IMR-90 (cell line): Measurements from ENCODE around the gene RUNDC3A. TPM values are rescaled to one million over a fixed set of nuclear protein-coding genes. Genes with fewer than 3 reads are reported as not detected.

Experiments used
- ATAC-seq: fragments of 200-7000 bp; cut with Tn5 transposase; 2 replicates; pipeline ENCODE4 v1.9.1; 2020; ENCODE audit warnings: low read depth, mild to moderate bottlenecking, moderate library complexity
- BruUV-seq: library from RNA; stranded (reverse); fragments of 400-500 nt; replicated peaks from 2 replicates; lab custom pipeline; 2021; lab: Mats Ljungman, UMichigan
- CTCF ChIA-PET: fragments of 300-600 bp; formaldehyde crosslinking; extraction: SDS; loops from one replicate; lab custom pipeline; 2021; ENCODE audit warnings: antibody characterized with exemption; lab: Yijun Ruan, JAX
- POLR2A ChIA-PET: fragments of 300-600 bp; sonication (Branson Sonifier 250); formaldehyde crosslinking; loops from one replicate; lab custom pipeline; 2022; ENCODE audit warnings: antibody characterized with exemption; ENCODE audit not compliant: unreplicated experiment; lab: Charles Lee
- DNase-seq: peaks from one replicate; pipeline ENCODE4 v3.0.0; 2013
- H2AFZ ChIP-seq: replicated peaks from 2 replicates; pipeline ENCODE3; 2013; ENCODE audit warnings: low read length, mild to moderate bottlenecking; ENCODE audit not compliant: poor library complexity
- H2AK5ac ChIP-seq: 2 replicates; pipeline ENCODE4 v1.6.1; 2013; ENCODE audit warnings: low read depth, low read length, inconsistent platforms
- H2AK9ac ChIP-seq: replicated peaks from 2 replicates; pipeline ENCODE3; 2013; ENCODE audit warnings: mild to moderate bottlenecking, low read depth, low read length, moderate library complexity; ENCODE audit not compliant: poor library complexity
- H2BK120ac ChIP-seq: 2 replicates; pipeline ENCODE4 v1.6.1; 2013; ENCODE audit warnings: low read depth, low read length, inconsistent platforms
- H2BK15ac ChIP-seq: 3 replicates; pipeline ENCODE4 v1.6.1; 2013; ENCODE audit warnings: low read depth, low read length, inconsistent platforms
- H2BK20ac ChIP-seq: 2 replicates; pipeline ENCODE4 v1.6.1; 2013; ENCODE audit warnings: low read depth, mild to moderate bottlenecking, inconsistent platforms, low read length, moderate library complexity
- H2BK5ac ChIP-seq: 2 replicates; pipeline ENCODE4 v1.6.1; 2013; ENCODE audit warnings: mild to moderate bottlenecking, low read depth, low read length, inconsistent platforms; ENCODE audit not compliant: poor library complexity, severe bottlenecking
- H3K14ac ChIP-seq: replicated peaks from 2 replicates; pipeline ENCODE4 v1.6.1; 2013; ENCODE audit warnings: low read depth, low read length, inconsistent platforms
- H3K18ac ChIP-seq: 2 replicates; pipeline ENCODE4 v1.6.1; 2013; ENCODE audit warnings: low read depth, low read length, control low read depth
- H3K23ac ChIP-seq: 2 replicates; pipeline ENCODE4 v1.6.1; 2013; ENCODE audit warnings: low read depth, low read length, inconsistent platforms
- H3K27ac ChIP-seq: 2 replicates; pipeline ENCODE4 v1.5.1; 2013; ENCODE audit warnings: mild to moderate bottlenecking, control low read depth, low read length; ENCODE audit not compliant: insufficient read depth
- H3K27me3 ChIP-seq: 2 replicates; pipeline ENCODE4 v1.6.1; 2013; ENCODE audit warnings: low read length; ENCODE audit not compliant: control insufficient read depth, insufficient read depth
- H3K36me3 ChIP-seq: 2 replicates; pipeline ENCODE4 v1.6.1; 2013; ENCODE audit warnings: low read length, mixed read lengths; ENCODE audit not compliant: control insufficient read depth, insufficient read depth
- H3K4ac ChIP-seq: 2 replicates; pipeline ENCODE4 v1.6.1; 2013; ENCODE audit warnings: low read depth, low read length, inconsistent platforms
- H3K4me1 ChIP-seq: 2 replicates; pipeline ENCODE4 v1.6.1; 2013; ENCODE audit warnings: low read length, mixed read lengths; ENCODE audit not compliant: control insufficient read depth, insufficient read depth
- H3K4me2 ChIP-seq: 2 replicates; pipeline ENCODE4 v1.6.1; 2013; ENCODE audit warnings: low read depth, mild to moderate bottlenecking, control low read depth, low read length, moderate library complexity
- H3K4me3 ChIP-seq: 2 replicates; pipeline ENCODE4 v1.5.1; 2013; ENCODE audit warnings: low read depth, mild to moderate bottlenecking, control low read depth, low read length, moderate library complexity; ENCODE audit not compliant: insufficient read depth
- H3K56ac ChIP-seq: 2 replicates; pipeline ENCODE4 v1.6.1; 2013; ENCODE audit warnings: low read length, inconsistent platforms; ENCODE audit not compliant: insufficient read depth; ENCODE audit errors: extremely low read depth
- H3K79me1 ChIP-seq, 2 experiments: 2 replicates each; pipeline ENCODE4 v1.6.1; 2013; ENCODE audit warnings: low read length in 2 of 2, inconsistent platforms in 1 of 2, low read depth in 1 of 2
- H3K9ac ChIP-seq: 2 replicates; pipeline ENCODE4 v1.6.1; 2013; ENCODE audit warnings: low read depth, low read length, control low read depth
- H3K9me1 ChIP-seq: 2 replicates; pipeline ENCODE4 v1.6.1; 2013; ENCODE audit warnings: low read length, inconsistent platforms; ENCODE audit not compliant: insufficient read depth
- H3K9me3 ChIP-seq: 2 replicates; pipeline ENCODE4 v1.6.1; 2013; ENCODE audit warnings: low read length; ENCODE audit not compliant: control insufficient read depth, insufficient read depth
- H4K20me1 ChIP-seq: 2 replicates; pipeline ENCODE4 v1.6.1; 2013; ENCODE audit warnings: low read length, inconsistent platforms; ENCODE audit not compliant: insufficient read depth
- H4K5ac ChIP-seq: 2 replicates; pipeline ENCODE4 v1.6.1; 2013; ENCODE audit warnings: mild to moderate bottlenecking, low read depth, low read length, control low read depth
- H4K8ac ChIP-seq, 2 experiments: 2 replicates each; pipeline ENCODE4 v1.6.1; 2013; ENCODE audit warnings: low read depth in 2 of 2, low read length in 2 of 2, control low read depth in 1 of 2, inconsistent platforms in 1 of 2
- H4K91ac ChIP-seq: 2 replicates; pipeline ENCODE4 v1.6.1; 2013; ENCODE audit warnings: low read depth, low read length, inconsistent platforms; ENCODE audit not compliant: insufficient read depth
- CEBPB ChIP-seq: IDR thresholded peaks from 2 replicates; pipeline ENCODE4 v1.6.1; 2012; ENCODE audit warnings: low read depth, low read length, improper control_type of control experiment
- FOS ChIP-seq: fragments of 150-350 bp; IDR thresholded peaks from 2 replicates; pipeline ENCODE4 v1.6.1; 2016; ENCODE audit warnings: low read depth, low read length
- MAFK ChIP-seq: IDR thresholded peaks from 2 replicates; pipeline ENCODE4 v1.6.1; 2012; ENCODE audit warnings: low read depth, low read length, improper control_type of control experiment
- MXI1 ChIP-seq: IDR thresholded peaks from 2 replicates; pipeline ENCODE4 v1.6.1; 2012; ENCODE audit warnings: low read depth, mild to moderate bottlenecking, low read length, moderate library complexity, borderline replicate concordance
- NFE2L2 ChIP-seq: fragments of 150-350 bp; IDR thresholded peaks from 2 replicates; pipeline ENCODE4 v1.6.1; 2016; ENCODE audit warnings: low read depth, mild to moderate bottlenecking, low read length
- POLR2A ChIP-seq: IDR thresholded peaks from 2 replicates; pipeline ENCODE4 v1.6.1; 2012; ENCODE audit warnings: mild to moderate bottlenecking, low read depth, low read length
- WGBS, 2 experiments: methylation state at CpG; one replicate each; pipeline versions ENCODE4 v1.1.5 to v1.1.7; 2013; ENCODE audit warnings: missing lambda C conversion rate in 2 of 2; ENCODE audit not compliant: insufficient read length in 1 of 2; ENCODE audit errors: extremely low coverage in 2 of 2; 5-methylcytosine and 5-hydroxymethylcytosine counted together
- dilution Hi-C: fragments of 300-500 bp; cut with HindIII; formaldehyde crosslinking; loops from one replicate; pipeline ENCODE4 v1.14.3; 2018; ENCODE audit warnings: low sequenced_read_pairs; ENCODE audit not compliant: unreplicated experiment
- in situ Hi-C: fragments of 300-500 bp; cut with MboI; formaldehyde crosslinking; loops from 3 replicates; pipeline ENCODE4 v1.14.3; 2019; ENCODE audit warnings: low sequenced_read_pairs, inconsistent platforms, mixed read lengths
- intact Hi-C: fragments of 100-400 bp; cut with micrococcal nuclease; formaldehyde crosslinking; loops from 2 replicates; pipeline ENCODE4 v1.10.0; 2022
- polyA plus RNA-seq, 3 experiments: library from polyadenylated mRNA; depleted of rRNA; stranded (reverse); fragments of >200 nt; gene quantifications; 2 replicates each; pipeline ENCODE4 v1.2.3, GENCODE V29; 2012; ENCODE audit warnings: low replicate concordance in 1 of 3
- total RNA-seq: library from RNA; depleted of rRNA; stranded (reverse); fragments of >200 nt; gene quantifications from 2 replicates; pipeline ENCODE4 v1.2.3, GENCODE V29; 2012
- TF ChIP-seq, protein P1 (sequence below): conservative IDR thresholded peaks from 2 replicates; pipeline ENCODE4 v1.5.1; 2012; ENCODE audit warnings: mild to moderate bottlenecking, low read depth, low read length, improper control_type of control experiment

The RUNDC3A gene
- total and polyA plus RNA-seq, 2 of the 4 experiments (the other 2 are of a cell fraction), result under 0.01 to 0.34 TPM

DNA sequence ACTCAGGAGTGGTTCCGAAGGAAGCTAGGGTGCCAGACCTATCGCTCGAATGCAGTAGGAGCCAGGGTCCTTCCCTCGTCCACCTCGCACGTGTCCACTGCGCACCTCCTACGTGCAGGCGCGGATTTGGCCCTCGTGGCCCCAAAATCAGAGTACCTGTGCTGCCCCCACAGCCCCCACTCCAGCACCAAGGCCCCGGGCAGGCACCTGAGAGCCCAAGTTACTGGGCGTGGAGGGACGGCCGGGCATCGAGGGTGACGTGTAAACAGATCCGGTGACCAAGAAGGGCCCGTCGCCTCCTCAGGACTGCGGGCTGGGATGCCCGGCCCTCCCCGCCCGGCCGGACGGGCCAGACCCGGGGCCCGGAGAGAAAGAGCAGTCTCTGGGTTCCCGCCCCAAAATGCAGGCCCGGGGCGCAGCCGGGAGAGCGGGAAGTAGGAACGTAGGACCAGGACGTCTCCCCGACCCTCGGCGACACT lies 15.7 kb downstream of the RUNDC3A start:
- Histone ChIP-seq H3K4me2 (peak overlapping the region; percentile 96), H2BK15ac (no peak overlapping the region), H2BK120ac (no peak overlapping the region), H3K4ac (no peak overlapping the region; the same call in 1 of the 2 replicates), H3K36me3 (peaks cover 24% of the 10 kb centered on the region), H3K79me1 (peaks cover 5 to 19% of the 10 kb centered on the region in 2 experiments; a peak in 3 of 4 replicates), H3K9ac (peak overlapping the region; percentile 70), H2AK9ac (peak overlapping the region; percentile 98), H3K27me3 (no peaks in the 10 kb centered on the region), H2AFZ (peak overlapping the region; percentile 97), H3K18ac (no peak overlapping the region), H2BK20ac (no peak overlapping the region), H3K23ac (peak overlapping the region; percentile 85; the same call in 1 of the 2 replicates), H3K56ac (peak overlapping the region; percentile 32; the same call in 1 of the 2 replicates), H4K20me1 (peaks cover 7% of the 10 kb centered on the region), H3K9me1 (peaks cover 11% of the 10 kb centered on the region), H4K5ac (no peak overlapping the region), H3K14ac (peak overlapping the region; percentile 15; the same call in 1 of the 2 replicates), H3K4me3 (peak overlapping the region; percentile 88), H2AK5ac (peak overlapping the region; percentile 84), H4K91ac (no peak overlapping the region; the same call in 1 of the 2 replicates), H3K27ac (peak overlapping the region; percentile 38; the same call in 1 of the 2 replicates), H2BK5ac (peak overlapping the region; percentile 47), H3K9me3 (no peaks in the 10 kb centered on the region), H3K4me1 (peaks cover 9% of the 10 kb centered on the region), H4K8ac (peak overlapping the region in 1 of 2 experiments; percentile 51; a peak in 1 of 4 replicates)
- no TSS peak for BruUV-seq
- ChIA-PET CTCF (no interaction called here), POLR2A (no interaction called here)
- ATAC-seq (peak; percentile 5), DNase-seq (no peak)
- intact Hi-C loops, result loop anchor here (1.0 kb wide), 1 partner anchor 102 kb away; no protein-coding TSS in a partner anchor
- dilution Hi-C loops, result no loop called here
- 4% methylated on average over 12 of the region's 38 CpGs; no CpG with 5 or more reads in 1 of the 2 experiments for WGBS, 2 experiments
- in situ Hi-C loops, result no loop called here
- TF ChIP-seq, protein P1, sequence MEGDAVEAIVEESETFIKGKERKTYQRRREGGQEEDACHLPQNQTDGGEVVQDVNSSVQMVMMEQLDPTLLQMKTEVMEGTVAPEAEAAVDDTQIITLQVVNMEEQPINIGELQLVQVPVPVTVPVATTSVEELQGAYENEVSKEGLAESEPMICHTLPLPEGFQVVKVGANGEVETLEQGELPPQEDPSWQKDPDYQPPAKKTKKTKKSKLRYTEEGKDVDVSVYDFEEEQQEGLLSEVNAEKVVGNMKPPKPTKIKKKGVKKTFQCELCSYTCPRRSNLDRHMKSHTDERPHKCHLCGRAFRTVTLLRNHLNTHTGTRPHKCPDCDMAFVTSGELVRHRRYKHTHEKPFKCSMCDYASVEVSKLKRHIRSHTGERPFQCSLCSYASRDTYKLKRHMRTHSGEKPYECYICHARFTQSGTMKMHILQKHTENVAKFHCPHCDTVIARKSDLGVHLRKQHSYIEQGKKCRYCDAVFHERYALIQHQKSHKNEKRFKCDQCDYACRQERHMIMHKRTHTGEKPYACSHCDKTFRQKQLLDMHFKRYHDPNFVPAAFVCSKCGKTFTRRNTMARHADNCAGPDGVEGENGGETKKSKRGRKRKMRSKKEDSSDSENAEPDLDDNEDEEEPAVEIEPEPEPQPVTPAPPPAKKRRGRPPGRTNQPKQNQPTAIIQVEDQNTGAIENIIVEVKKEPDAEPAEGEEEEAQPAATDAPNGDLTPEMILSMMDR, result no peak
- TF ChIP-seq POLR2A (no peak), CEBPB (no peak), NFE2L2 (no peak), FOS (no peak), MXI1 (no peak), MAFK (no peak)
